Measurements from ENCODE around the gene SYTL2. TPM values are rescaled to one million over a fixed set of nuclear protein-coding genes. Genes with fewer than 3 reads are reported as not detected.
"Not testable (repeated sequence)": the region's sequence is repeated elsewhere in the genome, so short reads cannot be mapped to it uniquely, and the experiment has no call there.

Gene SYTL2
- total RNA-seq, 2 experiments from 2014 or later = 5.8 to 7.6 TPM

GRCh38 chr11:85787809-85788760 lies 22.9 kb downstream of the SYTL2 start:
- H3K36me3 Mint-ChIP-seq = no peaks in the 10 kb centered on the region
- peaks cover under 1% of the 10 kb centered on the region for H3K9me3 Mint-ChIP-seq
- no peak overlapping the region for H3K4me3 Mint-ChIP-seq
- no peak for DNase-seq
- no peaks in the 10 kb centered on the region for H3K27me3 Mint-ChIP-seq
- H3K4me1 Mint-ChIP-seq = peaks cover 10% of the 10 kb centered on the region
- no peak overlapping the region for H3K27ac Mint-ChIP-seq

GRCh38 chr11:85787168-85787567 lies 23.8 kb downstream of the SYTL2 start:
- Mint-ChIP-seq H3K9me3 (peaks cover 8% of the 10 kb centered on the region), H3K4me1 (peaks cover 10% of the 10 kb centered on the region), H3K27me3 (no peaks in the 10 kb centered on the region), H3K4me3 (no peak overlapping the region), H3K36me3 (peaks cover 5% of the 10 kb centered on the region), H3K27ac (no peak overlapping the region)
- DNase-seq = no peak

- H3K9me3 Mint-ChIP-seq = peaks cover 8% of the 10 kb centered on the region
- H3K4me1 Mint-ChIP-seq = peaks cover 26% of the 10 kb centered on the region
- H3K36me3 Mint-ChIP-seq = peaks cover 5% of the 10 kb centered on the region
- H3K27ac Mint-ChIP-seq = no peak overlapping the region
- DNase-seq = no peak
- H3K4me3 Mint-ChIP-seq = no peak overlapping the region
- H3K27me3 Mint-ChIP-seq = no peaks in the 10 kb centered on the region
These were observed 26.3 kb downstream of the SYTL2 start for GRCh38 chr11:85784480-85785265.

GRCh38 chr11:85783758-85784157 lies 27.2 kb downstream of the SYTL2 start:
- Mint-ChIP-seq H3K36me3 (peaks cover 5% of the 10 kb centered on the region), H3K4me3 (no peak overlapping the region), H3K27me3 (no peaks in the 10 kb centered on the region), H3K4me1 (peaks cover 26% of the 10 kb centered on the region), H3K9me3 (peaks cover 8% of the 10 kb centered on the region), H3K27ac (no peak overlapping the region)
- DNase-seq = no peak

- not testable (repeated sequence) for DNase-seq, H3K27me3 Mint-ChIP-seq, H3K36me3 Mint-ChIP-seq, H3K4me3 Mint-ChIP-seq
- Mint-ChIP-seq H3K27ac (peak overlapping the region; percentile 68), H3K4me1 (peaks cover 19% of the 10 kb centered on the region), H3K9me3 (peaks cover 10% of the 10 kb centered on the region)
These were observed 30.0 kb downstream of the SYTL2 start for GRCh38 chr11:85780780-85781517.

GRCh38 chr11:85779956-85780640 lies 30.8 kb downstream of the SYTL2 start:
- Mint-ChIP-seq H3K4me3 (no peak overlapping the region), H3K36me3 (peaks cover 10% of the 10 kb centered on the region), H3K27me3 (no peaks in the 10 kb centered on the region), H3K27ac (no peak overlapping the region), H3K4me1 (peaks cover 19% of the 10 kb centered on the region), H3K9me3 (peaks cover 11% of the 10 kb centered on the region)
- DNase-seq = no peak

- H3K36me3 Mint-ChIP-seq, DNase-seq, H3K4me3 Mint-ChIP-seq, H3K9me3 Mint-ChIP-seq, H3K27ac Mint-ChIP-seq, H3K27me3 Mint-ChIP-seq: not testable (repeated sequence)
- H3K4me1 Mint-ChIP-seq = peaks cover 32% of the 10 kb centered on the region
These were observed 33.4 kb downstream of the SYTL2 start for GRCh38 chr11:85777603-85777972.

GRCh38 chr11:85776951-85777602 lies 33.9 kb downstream of the SYTL2 start:
- H3K4me1 Mint-ChIP-seq = peaks cover 32% of the 10 kb centered on the region
- peaks cover 4% of the 10 kb centered on the region for H3K9me3 Mint-ChIP-seq
- peaks cover 5% of the 10 kb centered on the region for H3K36me3 Mint-ChIP-seq
- no peak overlapping the region for H3K27ac Mint-ChIP-seq
- H3K27me3 Mint-ChIP-seq = no peaks in the 10 kb centered on the region
- DNase-seq = no peak
- H3K4me3 Mint-ChIP-seq = no peak overlapping the region

- Mint-ChIP-seq H3K4me1 (peaks cover 16% of the 10 kb centered on the region), H3K36me3 (peaks cover 11% of the 10 kb centered on the region), H3K27me3 (no peaks in the 10 kb centered on the region), H3K27ac (no peak overlapping the region), H3K4me3 (no peak overlapping the region), H3K9me3 (peaks cover 7% of the 10 kb centered on the region)
- no peak for DNase-seq
These were observed 36.5 kb downstream of the SYTL2 start for GRCh38 chr11:85774256-85775101.

- DNase-seq = no peak
- H3K36me3 Mint-ChIP-seq = peaks cover 15% of the 10 kb centered on the region
- H3K9me3 Mint-ChIP-seq = peaks cover 7% of the 10 kb centered on the region
- H3K4me1 Mint-ChIP-seq = peaks cover 33% of the 10 kb centered on the region
- H3K27me3 Mint-ChIP-seq = no peaks in the 10 kb centered on the region
- H3K27ac Mint-ChIP-seq = no peak overlapping the region
- H3K4me3 Mint-ChIP-seq = no peak overlapping the region
These were observed 38.2 kb downstream of the SYTL2 start for GRCh38 chr11:85772695-85773094.

GRCh38 chr11:85771568-85771967 lies 39.4 kb downstream of the SYTL2 start:
- Mint-ChIP-seq H3K36me3 (peaks cover 15% of the 10 kb centered on the region), H3K9me3 (peaks cover 7% of the 10 kb centered on the region), H3K27me3 (no peaks in the 10 kb centered on the region), H3K4me3 (no peak overlapping the region), H3K4me1 (peaks cover 42% of the 10 kb centered on the region), H3K27ac (no peak overlapping the region)
- DNase-seq = no peak

- no peak overlapping the region for H3K4me3 Mint-ChIP-seq
- peaks cover 40% of the 10 kb centered on the region for H3K4me1 Mint-ChIP-seq
- no peak overlapping the region for H3K27ac Mint-ChIP-seq
- no peak for DNase-seq
- no peaks in the 10 kb centered on the region for H3K27me3 Mint-ChIP-seq
- H3K9me3 Mint-ChIP-seq = peaks cover 3% of the 10 kb centered on the region
- peaks cover 10% of the 10 kb centered on the region for H3K36me3 Mint-ChIP-seq
These were observed 41.2 kb downstream of the SYTL2 start for GRCh38 chr11:85769771-85770170.

- Mint-ChIP-seq H3K36me3 (peaks cover 13% of the 10 kb centered on the region), H3K4me3 (no peak overlapping the region), H3K27me3 (no peaks in the 10 kb centered on the region), H3K9me3 (peaks cover 5% of the 10 kb centered on the region), H3K27ac (peak overlapping the region; percentile 54), H3K4me1 (peaks cover 42% of the 10 kb centered on the region)
- no peak for DNase-seq
These were observed 42.3 kb downstream of the SYTL2 start for GRCh38 chr11:85768473-85769146.
